Tibial nerve (tissue), 3 donors: Measurements from ENCODE around the gene CORO2B.

Experiments
- CTCF ChIP-seq, 5 experiments: fragments of 200-600 bp in 3 of 5; fragments of 450-650 bp in 2 of 5; sonication (generic) in 3 of 5; IDR thresholded peaks; one replicate each; pipeline ENCODE4 v1.5.1; 2016 to 2019; ENCODE audit warnings: antibody characterized with exemption in 5 of 5, mild to moderate bottlenecking in 3 of 5, moderate library complexity in 2 of 5
- POLR2A ChIP-seq, 2 donors: fragments of 450-650 bp; IDR thresholded peaks; one replicate each; pipeline ENCODE4 v1.6.1; 2017; ENCODE audit warnings: antibody characterized with exemption in 2 of 2, mild to moderate bottlenecking in 2 of 2, moderate library complexity in 2 of 2

DNA sequence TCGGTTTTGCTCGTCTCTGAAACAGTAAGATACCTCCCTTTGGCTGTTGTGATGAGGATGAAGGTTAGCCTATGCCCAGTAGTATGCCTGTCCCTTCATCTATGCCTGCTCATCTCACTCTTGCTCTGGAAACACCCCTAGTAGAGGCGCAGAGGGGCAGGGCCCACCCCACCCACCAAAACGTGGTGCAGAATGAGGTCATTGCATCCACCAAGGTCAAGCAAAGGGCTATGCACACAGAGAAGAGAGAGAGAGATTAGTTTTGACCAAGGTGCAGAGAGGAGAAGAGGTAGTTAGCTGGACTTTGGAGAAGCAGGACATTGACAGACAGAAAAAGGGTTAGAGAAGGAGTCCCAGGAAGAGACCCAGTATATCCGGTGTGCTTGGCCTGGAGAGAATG, 119.9 kb downstream of the CORO2B start:
- no peak for TF ChIP-seq POLR2A (IDR thresholded peaks at IDR 0.05)
- TF ChIP-seq CTCF (IDR thresholded peaks at IDR 0.05) = no peak
